GM12892 (cell line): ENCODE data around the gene PTPN11.
"Not testable (repeated sequence)": the region's sequence is repeated elsewhere in the genome, so short reads cannot be mapped to it uniquely, and the experiment has no call there.

ENCODE experiments used
- POLR2A ChIP-seq: IDR thresholded peaks from 2 replicates; pipeline ENCODE4 v1.6.1; 2011; ENCODE audit warnings: low read depth, low read length, control low read depth
- POLR2AphosphoS5 ChIP-seq: IDR thresholded peaks from 2 replicates; pipeline ENCODE4 v1.6.1; 2011; ENCODE audit warnings: low read depth, low read length, control low read depth
- TAF1 ChIP-seq: IDR thresholded peaks from 2 replicates; pipeline ENCODE4 v1.6.1; 2011; ENCODE audit warnings: low read depth, mild to moderate bottlenecking, control low read depth, low read length, borderline replicate concordance

DNA sequence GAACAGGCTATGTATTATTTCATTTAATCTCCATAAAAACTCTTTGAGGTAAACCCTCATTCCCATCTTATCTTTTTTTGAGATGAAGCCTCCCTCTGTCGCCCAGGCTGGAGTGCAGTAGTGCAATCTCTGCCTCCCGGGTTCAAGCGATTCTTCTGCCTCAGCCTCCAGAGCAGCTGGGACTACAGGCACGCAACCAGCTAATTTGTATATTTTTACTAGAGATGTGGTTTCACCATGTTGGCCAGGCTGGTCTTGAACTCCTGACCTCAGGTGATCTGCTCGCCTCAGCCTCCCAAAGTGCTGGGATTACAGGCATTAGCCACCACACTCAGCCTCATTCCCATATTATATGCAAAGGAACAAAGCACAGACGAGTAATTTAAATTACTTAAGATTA, 11.1 kb upstream of the PTPN11 start:
- TF ChIP-seq POLR2A, POLR2AphosphoS5, TAF1: not testable (repeated sequence)
